HEK293 (cell line): ENCODE data around the gene ZNF431.

ENCODE experiments used
- CTCF ChIP-seq: fragments of 450-650 bp; formaldehyde crosslinking; IDR thresholded peaks from 2 replicates; pipeline ENCODE4 v1.5.1; 2016; ENCODE audit warnings: missing biosample characterization, missing genetic modification characterization
- KLF10 ChIP-seq: fragments of 450-650 bp; IDR thresholded peaks from 2 replicates; pipeline ENCODE4 v1.5.1; 2018; ENCODE audit warnings: missing biosample characterization, mild to moderate bottlenecking, missing genetic modification characterization
- KLF8 ChIP-seq: fragments of 450-650 bp; formaldehyde crosslinking; IDR thresholded peaks from 2 replicates; pipeline ENCODE4 v1.5.1; 2016; ENCODE audit warnings: missing biosample characterization, missing genetic modification characterization
- PRDM1 ChIP-seq: fragments of 450-650 bp; formaldehyde crosslinking; IDR thresholded peaks from 2 replicates; pipeline ENCODE4; 2016; ENCODE audit warnings: missing biosample characterization, missing genetic modification characterization
- SETDB1 ChIP-seq: IDR thresholded peaks from one replicate; pipeline ENCODE4 v1.6.1; 2017; ENCODE audit warnings: mild to moderate bottlenecking, low read length, moderate library complexity, mixed read lengths; ENCODE audit not compliant: insufficient read length
- TCF7L2 ChIP-seq: IDR thresholded peaks from 2 replicates; pipeline ENCODE4 v1.6.1; 2011; ENCODE audit warnings: low read depth, mild to moderate bottlenecking, inconsistent platforms, low read length, moderate library complexity, borderline replicate concordance
- ZBTB11 ChIP-seq: fragments of 450-650 bp; formaldehyde crosslinking; conservative IDR thresholded peaks from 2 replicates; pipeline ENCODE4 v1.5.1; 2016; ENCODE audit warnings: low read depth, missing biosample characterization, missing genetic modification characterization
- ZNF362 ChIP-seq: fragments of 450-650 bp; formaldehyde crosslinking; IDR thresholded peaks from 2 replicates; pipeline ENCODE4 v1.5.1; 2016; ENCODE audit warnings: missing biosample characterization, missing genetic modification characterization
- ZNF391 ChIP-seq: fragments of 450-650 bp; formaldehyde crosslinking; IDR thresholded peaks from 2 replicates; pipeline ENCODE4 v1.5.1; 2016; ENCODE audit warnings: low read depth, missing biosample characterization, missing genetic modification characterization, borderline replicate concordance
- ZNF645 ChIP-seq: fragments of 450-650 bp; formaldehyde crosslinking; IDR thresholded peaks from 2 replicates; pipeline ENCODE4; 2016; ENCODE audit warnings: missing biosample characterization, missing genetic modification characterization
- ZNF830 ChIP-seq: fragments of 450-650 bp; IDR thresholded peaks from 2 replicates; pipeline ENCODE4 v1.5.0; 2018; ENCODE audit warnings: missing biosample characterization, missing genetic modification characterization, low read depth, mild to moderate bottlenecking, moderate library complexity

DNA sequence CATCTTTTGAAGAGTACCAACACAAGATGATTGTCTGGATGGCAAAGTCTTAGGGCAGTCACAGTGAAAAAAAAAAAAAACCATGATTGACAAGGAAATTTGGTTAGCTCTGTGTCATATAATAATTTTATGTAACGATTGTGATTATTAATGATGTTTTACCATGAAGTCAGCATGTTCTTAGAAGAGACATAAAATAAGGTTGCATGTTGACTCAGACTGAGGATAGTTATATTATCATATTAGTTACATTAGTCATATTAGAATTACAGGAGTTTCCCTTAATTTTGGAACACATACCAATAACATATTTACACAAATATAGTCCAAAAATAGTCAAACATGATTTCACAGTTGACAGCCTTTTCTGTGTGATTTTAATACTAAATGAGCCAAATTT lies 5.7 kb downstream of the ZNF431 start:
- TF ChIP-seq ZNF391 (tag by site-specific recombination) = no peak
- TF ChIP-seq PRDM1 (tag by site-specific recombination) = no peak
- TF ChIP-seq KLF8 (tag by site-specific recombination) = no peak
- TF ChIP-seq ZNF362 (tag by site-specific recombination) = no peak
- no peak for TF ChIP-seq CTCF (tag by site-specific recombination)
- TF ChIP-seq ZNF830 (tag by site-specific recombination) = no peak
- TF ChIP-seq ZBTB11 (tag by site-specific recombination) = no peak
- no peak for TF ChIP-seq ZNF645 (tag by site-specific recombination)
- no peak for TF ChIP-seq SETDB1
- TF ChIP-seq KLF10 = no peak
- no peak for TF ChIP-seq TCF7L2
